ENCODE measurements around the gene ABCC12.

DNA sequence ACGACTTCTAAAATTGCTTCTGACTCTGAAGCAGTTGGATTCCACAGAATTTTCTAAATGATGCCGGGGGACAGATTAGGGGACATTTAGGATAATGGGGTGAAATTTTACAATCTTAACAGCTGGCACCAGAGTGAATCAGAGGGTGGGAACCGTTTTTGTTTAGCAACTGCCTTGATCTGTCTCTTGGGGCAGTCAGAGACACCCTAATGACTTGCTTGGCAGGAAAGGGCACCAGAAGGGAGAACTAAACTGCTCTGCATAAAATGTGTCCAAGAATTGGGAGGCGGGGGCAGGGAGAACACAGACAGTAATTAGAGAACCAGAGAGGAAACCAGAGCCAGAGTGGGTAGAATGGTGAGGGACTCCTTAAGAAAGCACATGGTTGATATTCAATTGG lies 6.1 kb upstream of the ABCC12 start:
- TF ChIP-seq EZH2 (IDR thresholded peaks at IDR 0.05; ENCODE audit: borderline replicate concordance, low read length): no peak
- TF ChIP-seq, protein P1, sequence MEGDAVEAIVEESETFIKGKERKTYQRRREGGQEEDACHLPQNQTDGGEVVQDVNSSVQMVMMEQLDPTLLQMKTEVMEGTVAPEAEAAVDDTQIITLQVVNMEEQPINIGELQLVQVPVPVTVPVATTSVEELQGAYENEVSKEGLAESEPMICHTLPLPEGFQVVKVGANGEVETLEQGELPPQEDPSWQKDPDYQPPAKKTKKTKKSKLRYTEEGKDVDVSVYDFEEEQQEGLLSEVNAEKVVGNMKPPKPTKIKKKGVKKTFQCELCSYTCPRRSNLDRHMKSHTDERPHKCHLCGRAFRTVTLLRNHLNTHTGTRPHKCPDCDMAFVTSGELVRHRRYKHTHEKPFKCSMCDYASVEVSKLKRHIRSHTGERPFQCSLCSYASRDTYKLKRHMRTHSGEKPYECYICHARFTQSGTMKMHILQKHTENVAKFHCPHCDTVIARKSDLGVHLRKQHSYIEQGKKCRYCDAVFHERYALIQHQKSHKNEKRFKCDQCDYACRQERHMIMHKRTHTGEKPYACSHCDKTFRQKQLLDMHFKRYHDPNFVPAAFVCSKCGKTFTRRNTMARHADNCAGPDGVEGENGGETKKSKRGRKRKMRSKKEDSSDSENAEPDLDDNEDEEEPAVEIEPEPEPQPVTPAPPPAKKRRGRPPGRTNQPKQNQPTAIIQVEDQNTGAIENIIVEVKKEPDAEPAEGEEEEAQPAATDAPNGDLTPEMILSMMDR (IDR thresholded peaks at IDR 0.05; ENCODE audit: low read length): no peak
